H1 (cell line): ENCODE measurements around the gene GAMT. TPM values are rescaled to one million over a fixed set of nuclear protein-coding genes. Genes with fewer than 3 reads are reported as not detected.

Source experiments
- CTCF ChIA-PET: fragments of 300-600 bp; sonication (Branson Sonifier 250); formaldehyde crosslinking; loops from one replicate; lab custom pipeline; 2021; ENCODE audit not compliant: partially characterized antibody; lab: Charles Lee
- POLR2A ChIA-PET: fragments of 300-600 bp; sonication (Branson Sonifier 250); formaldehyde crosslinking; loops from one replicate; lab custom pipeline; 2021; ENCODE audit warnings: inconsistent platforms; ENCODE audit not compliant: partially characterized antibody; lab: Charles Lee
- DNase-seq, 2 experiments: peaks; one replicate each; pipeline versions ENCODE4 v3.0.0 to v3.0.0-alpha.2; 2010 to 2022; ENCODE audit warnings: low spot score in 2 of 2, low read depth in 1 of 2, mixed read lengths in 1 of 2
- FAIRE-seq: peaks from 2 replicates; lab custom pipeline; 2011; peaks lifted over from hg19 to GRCh38; lab: Jason Lieb, UNC
- H2AFZ ChIP-seq: 2 replicates; pipeline ENCODE4 v1.8.1; 2012; ENCODE audit warnings: low read length, inconsistent platforms
- H2AK5ac ChIP-seq: 2 replicates; pipeline ENCODE4 v1.6.1; 2013; ENCODE audit warnings: low read depth, low read length
- H2BK120ac ChIP-seq: replicated peaks from 2 replicates; pipeline ENCODE3; 2013; ENCODE audit warnings: low read depth, low read length, inconsistent platforms
- H2BK12ac ChIP-seq: 2 replicates; pipeline ENCODE4 v1.6.1; 2013; ENCODE audit warnings: low read depth, low read length
- H2BK15ac ChIP-seq: 2 replicates; pipeline ENCODE4 v1.6.1; 2013; ENCODE audit warnings: low read length
- H2BK20ac ChIP-seq: 2 replicates; pipeline ENCODE4 v1.6.1; 2013; ENCODE audit warnings: low read length
- H2BK5ac ChIP-seq: 2 replicates; pipeline ENCODE4 v1.6.1; 2013; ENCODE audit warnings: low read depth, low read length
- H3K14ac ChIP-seq: 2 replicates; pipeline ENCODE4 v1.6.1; 2013; ENCODE audit warnings: inconsistent platforms; ENCODE audit not compliant: insufficient read length
- H3K18ac ChIP-seq: 2 replicates; pipeline ENCODE4 v1.6.1; 2013; ENCODE audit warnings: low read length; ENCODE audit errors: extremely low read depth
- H3K23ac ChIP-seq: 2 replicates; pipeline ENCODE4 v1.6.1; 2013; ENCODE audit warnings: inconsistent platforms; ENCODE audit not compliant: insufficient read length
- H3K23me2 ChIP-seq: 2 replicates; pipeline ENCODE4 v1.6.1; 2013; ENCODE audit warnings: low read depth, low read length
- H3K27ac ChIP-seq: 2 replicates; pipeline ENCODE4 v1.6.1; 2011; ENCODE audit warnings: low read depth, low read length, inconsistent platforms
- H3K27me3 ChIP-seq, 4 experiments: replicated peaks in 1 of 4; 1 replicate in 1 of 4; 2 replicates in 3 of 4; pipeline versions ENCODE4 v1.6.1 to v1.8.1; 2011 to 2013; ENCODE audit warnings: low read length in 3 of 4, mild to moderate bottlenecking in 3 of 4, inconsistent platforms in 2 of 4, mixed read lengths in 2 of 4, moderate library complexity in 1 of 4; ENCODE audit not compliant: control insufficient read depth in 3 of 4, insufficient read depth in 3 of 4; ENCODE audit errors: extremely low read depth in 1 of 4
- H3K36me3 ChIP-seq, 4 experiments: 2 replicates each; pipeline versions ENCODE4 v1.6.1 to v1.8.1; 2011 to 2013; ENCODE audit warnings: mild to moderate bottlenecking in 4 of 4, low read length in 3 of 4, moderate library complexity in 2 of 4, control low read depth in 1 of 4, inconsistent platforms in 1 of 4; ENCODE audit not compliant: insufficient read depth in 4 of 4, control insufficient read depth in 2 of 4
- H3K4ac ChIP-seq: replicated peaks from 2 replicates; pipeline ENCODE3; 2013; ENCODE audit warnings: low read length, low read depth, mixed read lengths, inconsistent platforms; ENCODE audit not compliant: insufficient read length
- H3K4me1 ChIP-seq, 4 experiments: replicated peaks in 1 of 4; 1 replicate in 1 of 4; 2 replicates in 3 of 4; pipeline versions ENCODE4 v1.6.1 to v1.8.1; 2011 to 2013; ENCODE audit warnings: low read length in 3 of 4, inconsistent platforms in 2 of 4, mixed read lengths in 1 of 4; ENCODE audit not compliant: insufficient read depth in 4 of 4, control insufficient read depth in 3 of 4
- H3K4me2 ChIP-seq, 2 experiments: 2 replicates each; pipeline versions ENCODE4 v1.6.1 to v1.8.1; 2011 to 2013; ENCODE audit warnings: low read depth in 2 of 2, low read length in 2 of 2, control low read depth in 1 of 2, inconsistent platforms in 1 of 2, mild to moderate bottlenecking in 1 of 2; ENCODE audit not compliant: insufficient read depth in 1 of 2
- H3K4me3 ChIP-seq, 4 experiments: fragments of 200-600, 300-600 bp in 1 of 4; sonication (generic), shearing (Covaris generic), sonication (Bioruptor Twin) in 1 of 4; 2 replicates each; pipeline versions ENCODE4 v1.5.1 to v1.8.1; 2011 to 2016; ENCODE audit warnings: low read length in 4 of 4, low read depth in 3 of 4, control low read depth in 2 of 4, inconsistent platforms in 2 of 4, mild to moderate bottlenecking in 2 of 4, mixed read lengths in 1 of 4, moderate library complexity in 1 of 4; ENCODE audit not compliant: insufficient read depth in 2 of 4; ENCODE audit errors: extremely low read depth in 1 of 4
- H3K56ac ChIP-seq: replicated peaks from 2 replicates; pipeline ENCODE3; 2013; ENCODE audit warnings: low read depth, mild to moderate bottlenecking, mixed read lengths, low read length, inconsistent platforms; ENCODE audit not compliant: insufficient read length
- H3K79me1 ChIP-seq: 2 replicates; pipeline ENCODE4 v1.6.1; 2013; ENCODE audit warnings: low read depth, low read length, control low read depth
- H3K79me2 ChIP-seq, 2 experiments: 2 replicates each; pipeline versions ENCODE4 v1.6.1 to v1.8.1; 2012 to 2013; ENCODE audit warnings: low read length in 2 of 2, mild to moderate bottlenecking in 2 of 2, inconsistent platforms in 1 of 2; ENCODE audit not compliant: insufficient read depth in 2 of 2, control insufficient read depth in 1 of 2
- H3K9ac ChIP-seq, 4 experiments: replicated peaks in 1 of 4; 1 replicate in 1 of 4; 2 replicates in 3 of 4; pipeline versions ENCODE4 v1.6.1 to v1.8.1; 2011 to 2013; ENCODE audit warnings: low read depth in 3 of 4, low read length in 3 of 4, control low read depth in 2 of 4, mild to moderate bottlenecking in 2 of 4, moderate library complexity in 2 of 4, inconsistent platforms in 1 of 4; ENCODE audit errors: extremely low read depth in 1 of 4
- H3K9me3 ChIP-seq, 2 experiments: 2 replicates each; pipeline versions ENCODE4 v1.6.1 to v1.8.1; 2012 to 2013; ENCODE audit warnings: mild to moderate bottlenecking in 2 of 2, moderate library complexity in 2 of 2, control low read depth in 1 of 2, inconsistent platforms in 1 of 2, low read depth in 1 of 2, low read length in 1 of 2, mixed read lengths in 1 of 2; ENCODE audit not compliant: insufficient read depth in 2 of 2
- H4K20me1 ChIP-seq, 2 experiments: replicated peaks in 1 of 2; 2 replicates each; pipeline versions ENCODE3 to v1.8.1; 2011 to 2013; ENCODE audit warnings: inconsistent platforms in 2 of 2, low read length in 2 of 2, mild to moderate bottlenecking in 1 of 2; ENCODE audit not compliant: insufficient read depth in 2 of 2, control insufficient read depth in 1 of 2
- H4K5ac ChIP-seq: 2 replicates; pipeline ENCODE4 v1.6.1; 2013; ENCODE audit warnings: low read length, low read depth, mixed read lengths, inconsistent platforms; ENCODE audit not compliant: insufficient read length
- H4K8ac ChIP-seq: 2 replicates; pipeline ENCODE4 v1.8.0; 2013; ENCODE audit warnings: mild to moderate bottlenecking, moderate library complexity, low read length, inconsistent platforms; ENCODE audit not compliant: insufficient read depth; ENCODE audit errors: extremely low read depth
- H4K91ac ChIP-seq: replicated peaks from 2 replicates; pipeline ENCODE3; 2013; ENCODE audit warnings: low read length, mixed read lengths, inconsistent platforms; ENCODE audit not compliant: insufficient read length
- BRCA1 ChIP-seq: IDR thresholded peaks from 2 replicates; pipeline ENCODE4 v1.6.1; 2012; ENCODE audit warnings: low read depth, low read length, improper control_type of control experiment
- CHD2 ChIP-seq: IDR thresholded peaks from 2 replicates; pipeline ENCODE4 v1.6.1; 2012; ENCODE audit warnings: low read length, improper control_type of control experiment
- GTF2F1 ChIP-seq: IDR thresholded peaks from 2 replicates; pipeline ENCODE4 v1.6.1; 2012; ENCODE audit warnings: low read depth, low read length, improper control_type of control experiment, borderline replicate concordance
- HDAC2 ChIP-seq, 2 experiments: fragments of 300-600 bp in 1 of 2; sonication (generic) in 1 of 2; IDR thresholded peaks; 2 replicates each; pipeline ENCODE4 v1.6.1; 2011 to 2012; ENCODE audit warnings: low read depth in 2 of 2, low read length in 2 of 2, mild to moderate bottlenecking in 2 of 2, moderate library complexity in 2 of 2, borderline replicate concordance in 1 of 2, inconsistent platforms in 1 of 2
- JUN ChIP-seq: IDR thresholded peaks from 2 replicates; pipeline ENCODE4 v1.6.1; 2011; ENCODE audit warnings: low read depth, mild to moderate bottlenecking, improper control_type of control experiment, low read length
- MAFK ChIP-seq: IDR thresholded peaks from 2 replicates; pipeline ENCODE4 v1.6.1; 2012; ENCODE audit warnings: low read depth, mild to moderate bottlenecking, improper control_type of control experiment, low read length
- RFX5 ChIP-seq: IDR thresholded peaks from 2 replicates; pipeline ENCODE4 v1.6.1; 2011; ENCODE audit warnings: low read depth, low read length, improper control_type of control experiment, borderline replicate concordance
- WGBS, 2 experiments: shearing (Covaris generic) in 1 of 2; methylation state at CpG; one replicate each; pipeline versions ENCODE4 v1.1.6 to v1.1.7; 2013 to 2015; ENCODE audit warnings: low lambda C conversion rate in 2 of 2, mixed read lengths in 2 of 2, inconsistent platforms in 1 of 2, low coverage in 1 of 2, missing lambda C conversion rate in 1 of 2; ENCODE audit not compliant: insufficient replicate concordance in 2 of 2, insufficient coverage in 1 of 2, insufficient read length in 1 of 2; ENCODE audit errors: extremely low coverage in 1 of 2, missing lambda C conversion rate in 1 of 2; 5-methylcytosine and 5-hydroxymethylcytosine counted together
- polyA plus RNA-seq, 7 experiments: library from polyadenylated mRNA; depleted of rRNA in 3 of 7; stranded (reverse) in 5 of 7; unstranded in 2 of 7; fragments of >200 nt in 5 of 7; fragments of 200-250 nt in 2 of 7; gene quantifications; 1 replicate in 5 of 7; 2 replicates in 1 of 7; 4 replicates in 1 of 7; pipeline versions ENCODE4 v1.2.1 to v1.2.3, GENCODE V29; 2011 to 2013; ENCODE audit warnings: missing spikeins in 2 of 7, mixed read lengths in 2 of 7
- total RNA-seq: library from RNA; stranded (reverse); fragmentation: NEBNext Ultra II Directional; extraction: Animal tissue kit (Norgen Biotek cat#: 25700); gene quantifications from 2 replicates; pipeline ENCODE4 v1.2.1, GENCODE V29; 2021
- TF ChIP-seq, protein P1 (sequence below): IDR thresholded peaks from 2 replicates; pipeline ENCODE4 v1.6.1; 2011; ENCODE audit warnings: low read length, improper control_type of control experiment
- TF ChIP-seq, protein P2 (sequence below): IDR thresholded peaks from 2 replicates; pipeline ENCODE4 v1.6.1; 2012; ENCODE audit warnings: inconsistent platforms

Gene GAMT
- total and polyA plus RNA-seq, 2 of the 8 experiments (the other 6 are each of a cell fraction or from before 2014, with no cell fraction given), result 17.2 to 35.6 TPM

GRCh38 chr19:1411255-1412191 lies 10.2 kb upstream of the GAMT start:
- Histone ChIP-seq H3K9ac (peak overlapping the region in 1 of 4 experiments; percentile 20; a peak in 3 of 7 replicates), H3K4me2 (no peak overlapping the region; a peak in 2 of 4 replicates), H4K5ac (no peak overlapping the region), H3K56ac (no peak overlapping the region), H3K27me3 (no peaks in the 10 kb centered on the region), H2BK20ac (no peak overlapping the region), H3K27ac (peak overlapping the region; percentile 41), H2BK120ac (no peak overlapping the region), H4K91ac (no peak overlapping the region), H4K20me1 (peaks cover 62 to 67% of the 10 kb centered on the region in 2 experiments), H3K4me1 (peaks cover 7 to 35% (median 30%) of the 10 kb centered on the region in 4 experiments), H3K9me3 (no peaks in the 10 kb centered on the region), H3K14ac (no peak overlapping the region), H3K18ac (no peak overlapping the region), H2AK5ac (no peak overlapping the region), H3K79me1 (peaks cover 18% of the 10 kb centered on the region), H3K4me3 (no peak overlapping the region), H2BK15ac (no peak overlapping the region), H2BK5ac (0 out of 2 replicates have a peak overlapping the region, but pooled peaks have one; percentile 35), H3K4ac (no peak overlapping the region), H3K79me2 (peaks cover 65 to 87% of the 10 kb centered on the region in 2 experiments), H4K8ac (no peak overlapping the region), H3K36me3 (peaks cover 0 to 4% (median 1%) of the 10 kb centered on the region in 4 experiments; a peak in 6 of 8 replicates), H3K23ac (no peak overlapping the region), H2BK12ac (no peak overlapping the region), H3K23me2 (peaks cover 12% of the 10 kb centered on the region; the same call in 1 of the 2 replicates), H2AFZ (no peak overlapping the region)
- ChIA-PET POLR2A (interaction anchor here (0.7 to 3.9 kb wide), 9 partner anchors 11 to 60 kb away, joined by 3 to 24 read pairs (median 4); no protein-coding TSS in a partner anchor), CTCF (interaction anchor here (1.2 to 2.8 kb wide), 4 partner anchors 9 to 101 kb away, joined by 3 to 8 read pairs (median 4); partner anchors contain the start of gene NDUFS7)
- no peak for DNase-seq
- no peak for FAIRE-seq
- WGBS, 2 experiments, result 94% methylated on average over 29 of the region's 29 CpGs; no CpG with 5 or more reads in 1 of the 2 experiments
- TF ChIP-seq BRCA1 (no peak), GTF2F1 (no peak), MAFK (no peak), HDAC2 (IDR thresholded peaks at IDR 0.05; ENCODE audit: borderline replicate concordance in 1 of 2, low read depth in 2 of 2, low read length in 2 of 2) (no peak), RFX5 (no peak), JUN (no peak), CHD2 (no peak)
- TF ChIP-seq, protein P1, sequence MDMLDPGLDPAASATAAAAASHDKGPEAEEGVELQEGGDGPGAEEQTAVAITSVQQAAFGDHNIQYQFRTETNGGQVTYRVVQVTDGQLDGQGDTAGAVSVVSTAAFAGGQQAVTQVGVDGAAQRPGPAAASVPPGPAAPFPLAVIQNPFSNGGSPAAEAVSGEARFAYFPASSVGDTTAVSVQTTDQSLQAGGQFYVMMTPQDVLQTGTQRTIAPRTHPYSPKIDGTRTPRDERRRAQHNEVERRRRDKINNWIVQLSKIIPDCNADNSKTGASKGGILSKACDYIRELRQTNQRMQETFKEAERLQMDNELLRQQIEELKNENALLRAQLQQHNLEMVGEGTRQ, result no peak
- TF ChIP-seq, protein P2, sequence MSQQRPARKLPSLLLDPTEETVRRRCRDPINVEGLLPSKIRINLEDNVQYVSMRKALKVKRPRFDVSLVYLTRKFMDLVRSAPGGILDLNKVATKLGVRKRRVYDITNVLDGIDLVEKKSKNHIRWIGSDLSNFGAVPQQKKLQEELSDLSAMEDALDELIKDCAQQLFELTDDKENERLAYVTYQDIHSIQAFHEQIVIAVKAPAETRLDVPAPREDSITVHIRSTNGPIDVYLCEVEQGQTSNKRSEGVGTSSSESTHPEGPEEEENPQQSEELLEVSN, result no peak
